HL-60/S4 treated with phorbol 12-myristate 13-acetate at 8.2 ng/mL for 4 days and 3 days (cell line): ENCODE measurements around the gene ARPC3.
"Not testable (repeated sequence)": the region's sequence is repeated elsewhere in the genome, so short reads cannot be mapped to it uniquely, and the experiment has no call there.

ENCODE experiments used
- in situ Hi-C: fragments of 300-500 bp; cut with MboI; formaldehyde crosslinking; loops from 2 replicates; pipeline ENCODE4 v1.15.0; 2022; ENCODE audit warnings: low sequenced_read_pairs

ARPC3 gene

GRCh38 chr12:110420644-110421043 lies 29.5 kb downstream of the ARPC3 start:
- in situ Hi-C loops, result not testable (repeated sequence)

DNA sequence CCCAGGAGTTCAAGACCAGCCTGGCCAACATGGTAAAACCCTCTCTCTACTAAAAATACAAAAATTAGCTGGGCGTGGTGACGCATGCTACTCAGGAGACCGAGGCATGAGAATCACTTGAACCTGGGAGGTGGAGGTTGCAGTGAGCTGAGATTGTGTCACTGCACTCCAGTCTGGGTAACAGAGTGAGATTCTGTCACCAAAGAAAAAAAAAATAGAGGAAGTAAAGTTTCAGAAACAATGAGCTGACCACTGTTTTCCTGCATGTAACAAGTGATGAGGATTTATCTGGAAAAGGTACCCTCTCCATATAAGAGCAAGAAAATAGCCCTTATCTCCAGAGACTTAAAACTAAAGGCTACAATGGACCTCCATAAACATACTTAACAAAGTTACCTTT lies 33.0 kb downstream of the ARPC3 start:
- in situ Hi-C loops, result not testable (repeated sequence)

DNA sequence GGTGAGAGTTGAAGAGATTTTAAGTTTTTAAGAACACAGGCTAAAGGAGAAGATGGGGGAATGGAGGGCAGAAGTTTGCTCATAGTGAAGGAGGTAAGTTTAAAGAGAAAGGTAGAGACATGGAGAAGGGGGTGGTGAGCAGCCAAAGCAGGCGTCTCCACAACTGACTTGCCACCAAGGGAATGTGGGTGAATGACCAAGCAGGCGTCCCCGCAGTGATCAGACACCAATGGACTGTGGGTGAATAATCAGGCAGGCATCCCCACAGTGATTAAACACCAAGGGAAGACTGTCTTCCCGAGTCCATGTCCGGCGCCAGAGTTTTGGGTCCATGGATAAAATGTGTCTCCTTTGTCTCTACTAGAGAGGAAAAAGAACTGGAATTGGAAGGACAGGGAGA lies 40.1 kb downstream of the ARPC3 start:
- in situ Hi-C loops, result not testable (repeated sequence)

GRCh38 chr12:110405126-110405662 lies 44.9 kb downstream of the ARPC3 start:
- in situ Hi-C loops, result not testable (repeated sequence)

- in situ Hi-C loops, result no loop called here
Measured at GRCh38 chr12:110403976-110404682, 46.0 kb downstream of the ARPC3 start.

DNA sequence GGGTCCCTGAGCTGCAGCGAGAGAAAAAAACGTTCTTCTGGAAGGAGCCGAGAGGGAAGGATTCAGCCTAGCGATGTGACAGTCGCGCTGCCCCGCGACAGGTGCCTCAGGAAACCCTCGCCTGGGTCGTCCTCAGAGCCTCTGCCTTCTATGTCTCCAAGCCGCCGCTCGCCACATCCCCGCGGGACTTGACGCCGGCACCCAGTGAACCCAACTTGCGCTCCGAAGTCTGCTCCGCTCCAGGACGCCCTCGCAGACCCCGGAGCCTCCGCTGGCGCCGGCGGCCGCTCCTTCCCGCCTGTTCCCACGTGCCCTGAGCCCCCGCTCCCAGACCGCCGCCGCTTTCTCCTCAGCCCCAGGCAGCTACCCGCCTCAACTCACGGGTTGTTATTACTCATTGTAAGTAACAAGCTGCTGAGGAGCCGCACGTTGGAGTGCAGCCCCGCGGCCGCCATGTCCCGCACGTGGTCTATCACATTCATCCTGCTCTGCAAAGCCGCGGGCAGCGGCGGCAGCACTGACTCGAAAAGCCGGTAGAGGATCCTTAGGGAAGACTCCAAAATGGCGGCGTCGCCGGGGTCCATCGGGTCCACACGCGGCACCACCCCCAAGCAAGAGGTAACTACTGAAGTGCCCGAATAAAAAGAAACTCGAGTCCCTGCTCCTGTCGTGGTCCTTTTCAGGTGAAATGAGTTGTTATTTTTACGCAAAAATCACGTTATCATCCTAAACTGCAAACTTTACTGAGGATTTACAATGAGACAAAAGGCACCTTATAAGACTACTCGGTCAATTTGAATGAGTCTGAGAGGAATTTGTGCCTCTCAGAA lies 46.8 kb downstream of the ARPC3 start, which contains the start of gene ANAPC7:
Gene ANAPC7 (minus strand): TSS at position 563 of the 830 bp plus-strand sequence. CDS start 81 bp downstream, at position 482.
- in situ Hi-C loops, result no loop called here
